Psoas muscle (tissue), 8 donors: Measurements from ENCODE around the gene ITGB4. TPM values are rescaled to one million over a fixed set of nuclear protein-coding genes. Genes with fewer than 3 reads are reported as not detected.
A peak's percentile ranks its signal among the peaks of the same experiment; 100 is the strongest.
"Not testable (repeated sequence)": the region's sequence is repeated elsewhere in the genome, so short reads cannot be mapped to it uniquely, and the experiment has no call there.

Experiments used
- ATAC-seq, 4 donors: fragments of 200-7000 bp; cut with Tn5 transposase; one replicate each; pipeline ENCODE4 v1.9.1; 2020; ENCODE audit warnings: moderate library complexity in 3 of 4, mild to moderate bottlenecking in 2 of 4
- DNase-seq, 2 donors: peaks; one replicate each; pipeline ENCODE4 v3.0.0-alpha.2; 2020
- H3K27ac ChIP-seq: fragments of 200-600 bp; one replicate; pipeline ENCODE4 v1.8.0; 2022
- H3K27me3 ChIP-seq, 3 donors: fragments of 200-600 bp in 1 of 3; one replicate each; pipeline versions ENCODE4 v1.6.1 to v1.8.0; 2013 to 2022; ENCODE audit warnings: low read length in 2 of 3, mild to moderate bottlenecking in 2 of 3, moderate library complexity in 1 of 3; ENCODE audit not compliant: insufficient read depth in 3 of 3
- H3K36me3 ChIP-seq, 2 donors: fragments of 200-600 bp in 1 of 2; one replicate each; pipeline versions ENCODE4 v1.6.1 to v1.8.0; 2013 to 2022; ENCODE audit warnings: low read depth in 1 of 2, mild to moderate bottlenecking in 1 of 2, moderate library complexity in 1 of 2; ENCODE audit not compliant: insufficient read depth in 1 of 2
- H3K4me1 ChIP-seq: fragments of 200-600 bp; one replicate; pipeline ENCODE4 v1.8.0; 2022
- H3K4me3 ChIP-seq: fragments of 200-600 bp; one replicate; pipeline ENCODE4 v1.8.0; 2022; ENCODE audit warnings: mild to moderate bottlenecking
- H3K9me3 ChIP-seq: fragments of 200-600 bp; one replicate; pipeline ENCODE4 v1.8.0; 2022
- WGBS, 3 donors: extraction: QIAGEN DNeasy Blood & Tissue Kit; methylation state at CpG; one replicate each; pipeline versions ENCODE4 v1.1.6 to v1.1.7; 2013; 5-methylcytosine and 5-hydroxymethylcytosine counted together
- intact Hi-C, 2 donors: fragments of 100-400 bp; cut with DNase I; formaldehyde crosslinking; loops; one replicate each; pipeline versions ENCODE4 v1.11.0 to v1.14.2; 2022
- polyA plus RNA-seq, 3 donors: library from polyadenylated mRNA; stranded (reverse); fragments of 200-250 nt; gene quantifications; one replicate each; pipeline ENCODE4 v1.2.3, GENCODE V29; 2013
- total RNA-seq, 4 donors: library from RNA; stranded (reverse); fragmentation: NEBNext Ultra II Directional in 2 of 4; extraction: Animal tissue kit (Norgen Biotek cat#: 25700) in 2 of 4; gene quantifications; one replicate each; pipeline versions ENCODE4 v1.2.1 to v1.2.4, GENCODE V29; 2021 to 2023
- TF ChIP-seq, protein P1 (sequence below): fragments of 200-600 bp; IDR thresholded peaks from one replicate; pipeline ENCODE4 v1.8.0; 2022; ENCODE audit warnings: antibody characterized with exemption
- donor health status: healthy with polysubstance abuse.
- donor health status: DM: no; HTN: no; CAD: no; lungs with moderate emphysema.
- donor health status: Bipolar disorder and iron deficiency.
- donor health status: healthy.
- donor health status: DM: yes; HTN: yes; CAD: no.
- donor health status: DM: no; HTN: no; CAD: no.
- donor health status: DM: no; HTN: no; CAD: no.
- donor health status: DM: yes; HTN: yes; CAD: no.

Gene ITGB4
- total and polyA plus RNA-seq, 7 donors = 1.3 to 5.7 (median 2.1) TPM

DNA sequence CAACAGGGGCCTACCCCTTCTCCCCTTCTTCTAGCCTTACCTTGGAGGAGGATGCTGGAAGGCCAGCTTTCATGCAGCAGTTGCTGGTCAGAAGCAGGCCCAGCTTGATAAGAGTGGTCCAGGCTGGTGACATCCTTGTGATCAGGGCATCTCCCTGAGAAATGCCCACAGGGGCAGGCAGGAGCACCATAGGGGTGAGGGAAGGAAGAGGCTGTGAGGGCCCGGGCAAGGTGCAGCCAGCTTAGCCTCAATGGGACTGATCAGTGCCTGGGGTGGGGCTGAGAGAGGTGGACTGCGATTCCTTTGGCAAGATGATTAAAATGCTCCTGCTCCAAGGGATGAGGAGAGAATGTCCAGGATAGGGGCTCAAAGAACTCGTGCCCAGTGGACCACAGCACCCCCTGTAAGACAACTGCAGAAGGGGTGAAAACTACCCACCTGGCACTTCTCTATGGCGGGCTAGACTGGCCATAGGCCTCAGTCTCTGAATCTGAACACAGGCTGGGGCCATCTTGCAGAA lies 53.3 kb downstream of the ITGB4 start:
- Histone ChIP-seq H3K27me3 (no peaks in the 10 kb centered on the region), H3K27ac (peak overlapping the region; percentile 99), H3K9me3 (no peaks in the 10 kb centered on the region), H3K36me3 (peaks cover 0 to 45% of the 10 kb centered on the region in 2 donors), H3K4me1 (peaks cover 51% of the 10 kb centered on the region), H3K4me3 (no peak overlapping the region)
- DNase-seq = peak in 1 of 2 donors; percentile 66
- TF ChIP-seq, protein P1, sequence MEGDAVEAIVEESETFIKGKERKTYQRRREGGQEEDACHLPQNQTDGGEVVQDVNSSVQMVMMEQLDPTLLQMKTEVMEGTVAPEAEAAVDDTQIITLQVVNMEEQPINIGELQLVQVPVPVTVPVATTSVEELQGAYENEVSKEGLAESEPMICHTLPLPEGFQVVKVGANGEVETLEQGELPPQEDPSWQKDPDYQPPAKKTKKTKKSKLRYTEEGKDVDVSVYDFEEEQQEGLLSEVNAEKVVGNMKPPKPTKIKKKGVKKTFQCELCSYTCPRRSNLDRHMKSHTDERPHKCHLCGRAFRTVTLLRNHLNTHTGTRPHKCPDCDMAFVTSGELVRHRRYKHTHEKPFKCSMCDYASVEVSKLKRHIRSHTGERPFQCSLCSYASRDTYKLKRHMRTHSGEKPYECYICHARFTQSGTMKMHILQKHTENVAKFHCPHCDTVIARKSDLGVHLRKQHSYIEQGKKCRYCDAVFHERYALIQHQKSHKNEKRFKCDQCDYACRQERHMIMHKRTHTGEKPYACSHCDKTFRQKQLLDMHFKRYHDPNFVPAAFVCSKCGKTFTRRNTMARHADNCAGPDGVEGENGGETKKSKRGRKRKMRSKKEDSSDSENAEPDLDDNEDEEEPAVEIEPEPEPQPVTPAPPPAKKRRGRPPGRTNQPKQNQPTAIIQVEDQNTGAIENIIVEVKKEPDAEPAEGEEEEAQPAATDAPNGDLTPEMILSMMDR = no peak
- WGBS, 3 donors = 84 to 91% (median 84%) methylated on average over 4 of the region's 4 CpGs
- intact Hi-C loops = no loop called here
- no peak for ATAC-seq

DNA sequence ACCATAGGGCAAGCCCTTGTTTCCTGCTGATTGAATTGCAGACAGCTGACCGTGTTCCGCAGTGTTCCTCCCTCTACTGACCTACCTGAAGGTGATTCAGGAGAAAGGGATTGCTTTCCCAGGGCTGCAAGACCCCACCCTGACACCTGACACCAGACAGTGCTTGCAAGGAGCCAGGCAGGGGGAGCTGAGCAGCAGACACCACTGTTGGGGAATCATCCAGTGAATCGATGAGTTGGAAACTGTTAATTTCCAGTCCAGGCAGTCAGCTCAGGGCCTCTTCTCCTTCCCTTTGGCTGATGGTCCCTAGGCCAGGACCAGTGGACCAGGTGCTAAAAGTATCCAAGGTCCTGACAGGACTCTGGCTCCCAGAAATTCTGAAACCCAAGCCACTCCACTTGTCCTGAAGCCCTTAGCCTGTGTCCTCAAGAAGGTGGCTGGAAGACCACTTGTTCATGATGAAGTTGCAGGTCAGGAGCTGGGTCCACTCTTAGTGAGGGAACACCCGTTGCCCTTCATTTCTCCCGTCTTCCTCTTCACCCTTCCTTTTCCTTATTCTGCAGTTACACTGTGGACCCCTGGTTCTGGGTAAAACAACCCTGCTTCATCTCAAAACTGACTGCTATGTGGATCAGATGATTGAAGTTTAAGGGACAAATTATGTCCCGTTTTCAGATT lies 53.9 kb downstream of the ITGB4 start:
- Histone ChIP-seq H3K36me3 (peaks cover 0 to 45% of the 10 kb centered on the region in 2 donors), H3K27me3 (no peaks in the 10 kb centered on the region), H3K4me1 (peaks cover 51% of the 10 kb centered on the region), H3K27ac (peak overlapping the region; percentile 99), H3K9me3 (no peaks in the 10 kb centered on the region), H3K4me3 (peak overlapping the region; percentile 88)
- ATAC-seq = peak in 1 of 4 donors; percentile 11
- TF ChIP-seq, protein P1 = no peak
- intact Hi-C loops = loop anchor here in 1 of 2 donors (5.0 kb wide), 1 partner anchor 72 kb away; no protein-coding TSS in a partner anchor
- peak in 1 of 2 donors; percentile 63 for DNase-seq
- WGBS, 3 donors = 37 to 69% (median 46%) methylated on average over 6 of the region's 6 CpGs

DNA sequence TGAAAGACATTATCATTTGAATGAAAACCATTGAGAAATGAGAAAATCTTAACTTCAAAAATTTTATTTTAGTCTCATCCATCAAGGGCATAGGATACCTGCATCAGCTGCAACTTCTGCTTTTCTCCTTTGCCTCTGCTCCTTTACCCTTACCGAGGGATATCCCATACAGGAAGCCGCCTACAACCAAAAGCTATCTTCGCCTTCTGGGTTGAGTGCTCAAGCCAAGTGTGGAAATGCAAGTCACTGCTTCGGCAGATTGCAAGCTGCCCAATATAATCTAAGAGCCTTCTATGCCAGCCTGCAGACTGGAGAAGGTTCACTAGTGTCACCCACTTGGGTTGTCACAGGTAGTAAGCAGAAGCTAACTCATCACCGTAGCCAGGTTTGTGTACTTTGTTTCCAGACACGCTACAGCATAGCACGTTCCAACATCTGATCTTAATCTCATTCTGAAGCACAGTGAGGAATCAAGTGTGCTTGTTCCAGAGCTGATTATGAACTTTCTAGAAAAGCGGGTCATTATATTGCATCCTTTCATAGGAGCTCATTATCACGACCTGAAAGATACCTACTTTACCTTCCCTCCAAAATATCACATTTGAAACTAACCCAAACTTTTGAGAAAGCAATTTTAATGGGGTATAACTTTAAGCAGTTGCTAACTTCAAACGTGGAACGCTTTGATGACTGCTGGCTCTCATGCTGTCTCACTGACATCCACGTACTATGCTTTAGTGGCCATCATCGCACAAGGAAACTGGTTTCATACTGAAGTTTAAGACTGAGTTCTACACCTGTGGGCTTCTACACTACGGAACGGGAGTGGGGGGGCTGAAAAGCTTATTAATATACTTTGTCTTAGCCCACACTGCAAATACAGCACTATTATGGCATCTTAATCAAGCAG lies 55.4 kb downstream of the ITGB4 start:
- Histone ChIP-seq H3K27ac (peak overlapping the region; percentile 99), H3K9me3 (no peaks in the 10 kb centered on the region), H3K4me1 (peaks cover 51% of the 10 kb centered on the region), H3K4me3 (peak overlapping the region; percentile 88), H3K27me3 (no peaks in the 10 kb centered on the region), H3K36me3 (peaks cover 0 to 45% of the 10 kb centered on the region in 2 donors)
- intact Hi-C loops = loop anchor here in 1 of 2 donors (5.0 kb wide), 1 partner anchor 71 kb away; no protein-coding TSS in a partner anchor
- ATAC-seq = no peak
- DNase-seq = no peak
- 8 to 15% (median 9%) methylated on average over 15 of the region's 15 CpGs for WGBS, 3 donors
- TF ChIP-seq, protein P1 = no peak

DNA sequence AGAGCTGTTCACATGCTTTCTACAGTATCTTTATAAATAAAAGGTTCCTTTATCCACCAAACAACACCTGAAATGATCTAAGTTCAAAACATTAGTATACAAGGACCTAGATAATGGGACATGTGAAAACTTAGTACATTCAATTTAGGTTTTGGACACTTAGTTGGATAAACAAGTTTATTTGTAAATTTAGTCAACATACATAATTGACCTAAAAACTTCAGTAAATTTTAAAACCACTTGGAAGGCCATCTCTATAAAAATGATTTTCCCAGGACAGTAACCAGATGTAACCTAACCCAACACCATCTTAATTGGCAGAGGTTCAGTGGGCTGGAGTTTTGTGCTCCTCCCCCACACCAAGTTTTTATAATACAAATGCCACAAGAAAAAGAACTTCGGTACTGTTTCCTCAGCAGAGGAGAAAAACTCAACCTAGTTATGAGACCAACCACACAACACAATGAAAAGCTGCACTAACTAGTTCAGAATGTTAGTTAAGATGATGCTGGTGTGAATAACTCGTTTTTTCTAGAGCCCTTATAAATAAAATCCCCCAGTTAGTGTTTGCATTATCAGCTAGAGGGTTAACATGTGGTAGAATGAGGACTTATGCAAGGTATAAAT lies 56.1 kb downstream of the ITGB4 start:
- TF ChIP-seq, protein P1 = no peak
- Histone ChIP-seq H3K27ac (peak overlapping the region; percentile 99), H3K36me3 (peaks cover 0 to 45% of the 10 kb centered on the region in 2 donors), H3K27me3 (no peaks in the 10 kb centered on the region), H3K4me1 (peaks cover 46% of the 10 kb centered on the region), H3K9me3 (no peaks in the 10 kb centered on the region), H3K4me3 (peak overlapping the region; percentile 88)
- DNase-seq = no peak
- intact Hi-C loops = loop anchor here in 1 of 2 donors (5.0 kb wide), 1 partner anchor 70 kb away; no protein-coding TSS in a partner anchor
- no peak for ATAC-seq
- 2 to 4% (median 3%) methylated on average over 2 of the region's 2 CpGs for WGBS, 3 donors

DNA sequence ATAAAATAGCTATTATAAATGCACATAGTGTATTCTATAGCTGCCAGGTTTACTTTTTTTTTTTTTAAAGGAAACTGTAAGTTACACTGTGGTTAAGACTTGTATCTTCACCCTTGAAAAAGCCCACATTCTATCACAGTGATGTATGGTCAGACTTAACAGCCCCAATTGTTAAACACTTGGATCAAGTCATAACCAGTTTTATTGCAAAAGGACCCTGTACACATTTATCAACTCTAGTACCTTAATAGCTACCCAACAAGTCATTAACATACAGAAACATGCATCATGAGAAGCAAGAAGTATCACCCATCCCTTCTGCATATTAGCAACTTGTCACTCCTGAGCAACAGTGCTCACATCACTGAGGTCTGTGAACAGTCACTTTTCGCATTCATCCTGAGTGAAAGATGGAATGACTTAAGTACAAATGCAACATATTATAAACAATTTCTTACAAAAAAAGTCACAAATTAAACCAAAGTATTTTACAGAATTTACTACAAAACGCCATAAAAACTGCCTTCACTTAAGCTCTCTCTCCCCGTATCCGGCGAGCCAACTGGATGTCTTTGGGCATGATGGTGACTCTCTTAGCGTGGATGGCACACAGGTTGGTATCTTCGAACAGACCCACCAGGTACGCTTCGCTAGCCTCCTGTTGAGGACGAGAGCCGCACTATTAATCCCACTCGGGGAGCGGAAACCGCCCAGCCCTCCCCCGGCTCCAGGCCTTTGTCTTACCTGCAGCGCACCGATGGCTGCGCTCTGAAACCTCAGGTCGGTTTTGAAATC lies 57.0 kb downstream of the ITGB4 start:
- not testable (repeated sequence) for DNase-seq, H3K9me3 ChIP-seq, ATAC-seq, H3K27me3 ChIP-seq
- Histone ChIP-seq H3K4me3 (peak overlapping the region; percentile 88), H3K4me1 (peaks cover 43% of the 10 kb centered on the region), H3K36me3 (peaks cover 0 to 45% of the 10 kb centered on the region in 2 donors), H3K27ac (peak overlapping the region; percentile 99)
- intact Hi-C loops = loop anchor here in 1 of 2 donors (5.0 kb wide), 1 partner anchor 69 kb away; no protein-coding TSS in a partner anchor
- 1% methylated on average over 19 of the region's 19 CpGs for WGBS, 3 donors
